HepG2 (cell line): ENCODE measurements around the gene FHDC1. TPM values are rescaled to one million over a fixed set of nuclear protein-coding genes. Genes with fewer than 3 reads are reported as not detected.

ENCODE experiments used
- ATAC-seq: fragments of 200-7000 bp; cut with Tn5 transposase; 3 replicates; pipeline ENCODE4 v1.9.1; 2020; ENCODE audit warnings: mild to moderate bottlenecking, moderate library complexity
- BruUV-seq: library from RNA; stranded (reverse); fragments of 400-500 nt; replicated peaks from 2 replicates; lab custom pipeline; 2021; lab: Mats Ljungman, UMichigan
- CTCF ChIA-PET: fragments of 300-600 bp; formaldehyde crosslinking; extraction: SDS; loops from one replicate; lab custom pipeline; 2021; ENCODE audit warnings: low total read pairs, inconsistent platforms, low intra/inter-chr PET ratio; lab: Yijun Ruan, JAX
- POLR2A ChIA-PET: fragments of 350-600 bp; sonication (Branson Sonifier 250); formaldehyde crosslinking; loops from one replicate; lab custom pipeline; 2020; ENCODE audit warnings: antibody characterized with exemption, inconsistent platforms; lab: Yijun Ruan, JAX
- DNase-seq: peaks from one replicate; pipeline ENCODE4 v3.0.0-alpha.2; 2015; ENCODE audit warnings: low spot score
- FAIRE-seq: peaks from 3 replicates; lab custom pipeline; 2011; peaks lifted over from hg19 to GRCh38; lab: Jason Lieb, UNC
- H2AFZ ChIP-seq: one replicate; pipeline ENCODE4 v1.6.1; 2011; ENCODE audit warnings: low read length, inconsistent platforms
- H3K27ac ChIP-seq: fragments of 300-600 bp; 3 replicates; pipeline ENCODE4 v1.8.0; 2011; ENCODE audit warnings: mixed run types, mild to moderate bottlenecking, mixed read lengths, low read length, inconsistent platforms; ENCODE audit not compliant: insufficient read depth; ENCODE audit errors: extremely low read length
- H3K27me3 ChIP-seq, 2 experiments: fragments of 200-600 bp in 1 of 2; 2 replicates in 1 of 2; 3 replicates in 1 of 2; pipeline versions ENCODE4 v1.6.0 to v1.8.0; 2011; ENCODE audit warnings: low read length in 2 of 2, mild to moderate bottlenecking in 2 of 2, moderate library complexity in 2 of 2, inconsistent platforms in 1 of 2; ENCODE audit not compliant: insufficient read depth in 2 of 2, control insufficient read depth in 1 of 2
- H3K36me3 ChIP-seq, 2 experiments: fragments of 200-600 bp in 1 of 2; replicated peaks in 1 of 2; 2 replicates in 1 of 2; 3 replicates in 1 of 2; pipeline versions ENCODE4 v1.5.1 to v1.8.0; 2011; ENCODE audit warnings: low read length in 2 of 2, inconsistent platforms in 1 of 2; ENCODE audit not compliant: insufficient read depth in 2 of 2, control insufficient read depth in 1 of 2
- H3K4me1 ChIP-seq: 2 replicates; pipeline ENCODE4 v1.5.1; 2012; ENCODE audit warnings: low read length, inconsistent platforms; ENCODE audit not compliant: insufficient read depth
- H3K4me2 ChIP-seq: 2 replicates; pipeline ENCODE4 v1.6.0; 2011; ENCODE audit warnings: low read depth, low read length, inconsistent platforms
- H3K4me3 ChIP-seq, 3 experiments: fragments of 200-600 bp in 1 of 3; sonication (generic), shearing (Covaris generic) in 1 of 3; replicated peaks in 1 of 3; 2 replicates each; pipeline ENCODE4 v1.5.1; 2011 to 2016; ENCODE audit warnings: low read length in 3 of 3, inconsistent platforms in 2 of 3, low read depth in 2 of 3, mild to moderate bottlenecking in 2 of 3, control low read depth in 1 of 3, mixed read lengths in 1 of 3; ENCODE audit not compliant: insufficient read depth in 1 of 3
- H3K79me2 ChIP-seq: one replicate; pipeline ENCODE4 v1.6.1; 2011; ENCODE audit warnings: low read length, inconsistent platforms; ENCODE audit not compliant: insufficient read depth
- H3K9ac ChIP-seq: 2 replicates; pipeline ENCODE4 v1.6.0; 2011; ENCODE audit warnings: mild to moderate bottlenecking, low read depth, low read length, inconsistent platforms; ENCODE audit not compliant: insufficient read depth
- H3K9me3 ChIP-seq: 2 replicates; pipeline ENCODE4 v1.5.1; 2012; ENCODE audit warnings: mild to moderate bottlenecking, low read length
- H4K20me1 ChIP-seq: 2 replicates; pipeline ENCODE4 v1.6.0; 2011; ENCODE audit warnings: inconsistent platforms, mild to moderate bottlenecking, low read length, moderate library complexity; ENCODE audit not compliant: insufficient read depth
- EED ChIP-seq: sonication (generic); formaldehyde crosslinking; IDR thresholded peaks from 2 replicates; pipeline ENCODE4 v1.5.0; 2020; ENCODE audit warnings: mild to moderate bottlenecking, missing genetic modification reagents
- IRX3 ChIP-seq: sonication (generic); formaldehyde crosslinking; IDR thresholded peaks from 2 replicates; pipeline ENCODE4 v1.8.1; 2023; ENCODE audit warnings: mild to moderate bottlenecking, low read depth, missing genetic modification reagents, borderline replicate concordance
- MAFK ChIP-seq, 2 experiments: IDR thresholded peaks in 1 of 2; conservative IDR thresholded peaks in 1 of 2; 2 replicates each; pipeline ENCODE4 v1.6.1; 2011; ENCODE audit warnings: improper control_type of control experiment in 2 of 2, low read length in 2 of 2
- MXI1 ChIP-seq: IDR thresholded peaks from 3 replicates; pipeline ENCODE4 v1.6.1; 2012; ENCODE audit warnings: low read depth, low read length, inconsistent platforms, borderline replicate concordance
- SATB2 ChIP-seq: sonication (generic); formaldehyde crosslinking; IDR thresholded peaks from 2 replicates; pipeline ENCODE4 v1.5.0; 2020; ENCODE audit warnings: missing genetic modification reagents
- TBP ChIP-seq: sonication (generic); formaldehyde crosslinking; IDR thresholded peaks from 2 replicates; pipeline ENCODE4 v1.5.0; 2020; ENCODE audit warnings: missing genetic modification reagents
- ZBTB7B ChIP-seq: sonication (generic); formaldehyde crosslinking; IDR thresholded peaks from 2 replicates; pipeline ENCODE4 v1.4.0; 2020; ENCODE audit warnings: missing genetic modification reagents
- ZNF746 ChIP-seq: sonication (generic); formaldehyde crosslinking; IDR thresholded peaks from 2 replicates; pipeline ENCODE4 v1.8.0; 2022; ENCODE audit warnings: mild to moderate bottlenecking, missing genetic modification reagents
- WGBS: methylation state at CpG from one replicate; pipeline ENCODE4 v1.1.6; 2017; ENCODE audit warnings: low lambda C conversion rate; 5-methylcytosine and 5-hydroxymethylcytosine counted together
- in situ Hi-C: cut with HindIII; loops from 2 replicates; pipeline ENCODE4 v1.10.0; 2017; ENCODE audit warnings: low pct_unique_long_range_greater_than_20kb; ENCODE audit not compliant: extremely low pct_ligation_motif_present
- intact Hi-C: fragments of 100-400 bp; cut with micrococcal nuclease; formaldehyde crosslinking; loops from one replicate; pipeline ENCODE4 v1.10.0; 2022; ENCODE audit not compliant: unreplicated experiment
- polyA plus RNA-seq, 8 experiments: library from polyadenylated mRNA; depleted of rRNA in 3 of 8; stranded (reverse) in 7 of 8; unstranded in 1 of 8; fragments of >200 nt; fragmentation: Illumina TruSeq in 4 of 8; extraction: Trizol in 4 of 8; gene quantifications; 2 replicates each; pipeline versions ENCODE4 v1.2.1 to v1.2.3, GENCODE V29; 2011 to 2016; ENCODE audit warnings: low read depth in 4 of 8, missing spikeins in 1 of 8, mixed read lengths in 1 of 8; ENCODE audit not compliant: insufficient read depth in 1 of 8
- total RNA-seq, 5 experiments: library from RNA; depleted of rRNA; stranded (reverse); fragments of >200 nt; fragmentation: Illumina TruSeq; extraction: Trizol; gene quantifications; 2 replicates each; pipeline ENCODE4 v1.2.3, GENCODE V29; 2016; ENCODE audit warnings: low read depth in 1 of 5
- TF ChIP-seq, protein P1 (sequence below): sonication (generic); formaldehyde crosslinking; IDR thresholded peaks from 2 replicates; pipeline ENCODE4 v1.4.0; 2020; ENCODE audit warnings: missing genetic modification reagents

Gene FHDC1
- total and polyA plus RNA-seq, 2 of the 13 experiments (the other 11 are each of a cell fraction or from before 2014, with no cell fraction given) = 0.07 to 0.15 TPM

DNA sequence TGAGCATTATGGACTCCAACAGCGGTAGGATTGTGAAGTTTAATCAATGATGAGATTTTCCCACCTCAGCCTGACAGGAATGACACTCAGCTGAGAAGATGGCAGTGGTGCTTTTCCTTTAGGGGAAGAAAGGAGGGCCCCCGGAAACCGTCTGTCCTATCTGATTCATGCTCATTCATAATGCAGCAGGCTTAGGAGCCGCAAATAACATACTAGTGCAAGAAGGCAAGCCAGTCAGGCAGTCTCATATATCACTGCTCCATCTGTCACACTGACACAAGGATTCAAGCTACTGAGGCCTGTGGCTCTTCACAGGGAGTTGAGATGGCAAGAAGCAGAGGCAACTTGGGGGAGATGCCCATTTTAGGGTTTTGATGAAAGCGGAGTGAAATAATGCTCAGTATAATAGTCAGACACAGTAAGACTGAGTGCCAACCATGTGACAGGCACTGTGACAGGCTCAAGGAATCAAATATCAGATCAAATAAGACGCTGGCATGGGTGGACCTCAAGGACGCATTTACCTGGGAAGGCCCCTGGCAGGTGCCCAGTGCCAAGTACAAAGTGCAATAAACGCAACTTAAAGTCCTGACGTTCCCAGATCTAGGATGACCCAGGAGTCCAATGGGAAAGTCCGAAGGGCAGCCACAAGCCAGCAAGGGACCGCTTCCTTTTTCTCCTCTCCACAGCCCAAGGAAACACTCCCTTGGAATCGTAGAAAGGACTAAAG is 63.4 kb downstream of the FHDC1 start:
- H3K9me3 ChIP-seq = no peaks in the 10 kb centered on the region
- 37% methylated on average over 10 of the region's 12 CpGs for WGBS
- H3K4me1 ChIP-seq = no peaks in the 10 kb centered on the region
- intact Hi-C loops = no loop called here
- H3K79me2 ChIP-seq = no peaks in the 10 kb centered on the region
- H3K36me3 ChIP-seq = no peaks in the 10 kb centered on the region
- H2AFZ ChIP-seq = no peak overlapping the region
- H3K4me3 ChIP-seq = no peak overlapping the region
- no peak overlapping the region for H3K27ac ChIP-seq
- in situ Hi-C loops = no loop called here
- no peak for ATAC-seq
- POLR2A ChIA-PET = no interaction called here
- TF ChIP-seq MXI1 (no peak), ZBTB7B (CRISPR knock-in tag) (no peak), IRX3 (CRISPR knock-in tag) (no peak), TBP (CRISPR knock-in tag) (no peak), MAFK (conservative IDR thresholded peaks at IDR 0.05 in 1 of 2, IDR thresholded peaks at IDR 0.05 in 1 of 2; ENCODE audit: low read length in 2 of 2) (no peak), SATB2 (CRISPR knock-in tag) (no peak), ZNF746 (CRISPR knock-in tag) (no peak), EED (CRISPR knock-in tag) (no peak)
- TF ChIP-seq, protein P1, sequence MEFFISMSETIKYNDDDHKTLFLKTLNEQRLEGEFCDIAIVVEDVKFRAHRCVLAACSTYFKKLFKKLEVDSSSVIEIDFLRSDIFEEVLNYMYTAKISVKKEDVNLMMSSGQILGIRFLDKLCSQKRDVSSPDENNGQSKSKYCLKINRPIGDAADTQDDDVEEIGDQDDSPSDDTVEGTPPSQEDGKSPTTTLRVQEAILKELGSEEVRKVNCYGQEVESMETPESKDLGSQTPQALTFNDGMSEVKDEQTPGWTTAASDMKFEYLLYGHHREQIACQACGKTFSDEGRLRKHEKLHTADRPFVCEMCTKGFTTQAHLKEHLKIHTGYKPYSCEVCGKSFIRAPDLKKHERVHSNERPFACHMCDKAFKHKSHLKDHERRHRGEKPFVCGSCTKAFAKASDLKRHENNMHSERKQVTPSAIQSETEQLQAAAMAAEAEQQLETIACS (CRISPR knock-in tag) = no peak
- no TSS peak for BruUV-seq
- CTCF ChIA-PET = no interaction called here
- no peak overlapping the region for H3K4me2 ChIP-seq
- DNase-seq = no peak
- no peak for FAIRE-seq
- H3K9ac ChIP-seq = no peak overlapping the region
- peaks cover 4 to 50% of the 10 kb centered on the region in 2 experiments; a peak in 4 of 5 replicates for H3K27me3 ChIP-seq
- H4K20me1 ChIP-seq = no peaks in the 10 kb centered on the region
